ENCODE results near the gene LRRC8D. TPM values are rescaled to one million over a fixed set of nuclear protein-coding genes. Genes with fewer than 3 reads are reported as not detected.

Gene LRRC8D
- total RNA-seq, 4 donors from 2014 or later = 4.7 to 8.5 (median 6.5) TPM

GRCh38 chr1:89827902-89828301 is 7.1 kb downstream of the LRRC8D start:
- no peak overlapping the region for H3K27ac ChIP-seq
- 100% methylated on average over 1 of the region's 1 CpG for WGBS, 2 donors (ENCODE audit: low coverage in 1 of 2)
- no peaks in the 10 kb centered on the region for H3K27me3 ChIP-seq
- H3K4me1 ChIP-seq = peaks cover 0 to 15% (median 0%) of the 10 kb centered on the region in 3 donors
- no peaks in the 10 kb centered on the region for H3K9me3 ChIP-seq
- TF ChIP-seq EP300 (IDR thresholded peaks at IDR 0.05) = no peak
- no peak for TF ChIP-seq POLR2A (IDR thresholded peaks at IDR 0.05)
- TF ChIP-seq POLR2AphosphoS5 (IDR thresholded peaks at IDR 0.05) = no peak
- TF ChIP-seq, protein P1, sequence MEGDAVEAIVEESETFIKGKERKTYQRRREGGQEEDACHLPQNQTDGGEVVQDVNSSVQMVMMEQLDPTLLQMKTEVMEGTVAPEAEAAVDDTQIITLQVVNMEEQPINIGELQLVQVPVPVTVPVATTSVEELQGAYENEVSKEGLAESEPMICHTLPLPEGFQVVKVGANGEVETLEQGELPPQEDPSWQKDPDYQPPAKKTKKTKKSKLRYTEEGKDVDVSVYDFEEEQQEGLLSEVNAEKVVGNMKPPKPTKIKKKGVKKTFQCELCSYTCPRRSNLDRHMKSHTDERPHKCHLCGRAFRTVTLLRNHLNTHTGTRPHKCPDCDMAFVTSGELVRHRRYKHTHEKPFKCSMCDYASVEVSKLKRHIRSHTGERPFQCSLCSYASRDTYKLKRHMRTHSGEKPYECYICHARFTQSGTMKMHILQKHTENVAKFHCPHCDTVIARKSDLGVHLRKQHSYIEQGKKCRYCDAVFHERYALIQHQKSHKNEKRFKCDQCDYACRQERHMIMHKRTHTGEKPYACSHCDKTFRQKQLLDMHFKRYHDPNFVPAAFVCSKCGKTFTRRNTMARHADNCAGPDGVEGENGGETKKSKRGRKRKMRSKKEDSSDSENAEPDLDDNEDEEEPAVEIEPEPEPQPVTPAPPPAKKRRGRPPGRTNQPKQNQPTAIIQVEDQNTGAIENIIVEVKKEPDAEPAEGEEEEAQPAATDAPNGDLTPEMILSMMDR (IDR thresholded peaks at IDR 0.05) = no peak
- no peak overlapping the region for H3K4me3 ChIP-seq
- no peak for ATAC-seq
- H3K36me3 ChIP-seq = no peaks in the 10 kb centered on the region

DNA sequence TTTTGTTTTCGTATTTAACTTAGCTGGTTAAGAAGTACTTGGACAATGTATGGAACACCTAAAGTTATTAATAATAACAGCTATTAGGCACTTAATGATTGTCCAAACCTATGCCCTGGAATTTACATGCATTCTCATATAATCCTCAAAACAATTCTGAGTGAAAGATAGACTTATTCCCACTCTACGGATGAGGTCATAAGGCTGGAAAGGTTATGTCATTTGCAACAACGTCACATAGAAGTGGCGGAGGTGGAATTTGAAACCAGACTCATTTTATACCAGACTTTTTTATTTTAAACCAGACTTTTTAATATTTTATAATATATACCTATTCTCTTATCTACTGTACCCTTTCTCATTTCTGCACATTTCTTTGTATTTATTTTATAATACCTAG is 8.4 kb downstream of the LRRC8D start:
- WGBS, 2 donors (ENCODE audit: low coverage in 1 of 2) = 90 to 91% methylated on average over 4 of the region's 4 CpGs
- no peaks in the 10 kb centered on the region for H3K27me3 ChIP-seq
- no peak for TF ChIP-seq EP300 (IDR thresholded peaks at IDR 0.05)
- H3K4me3 ChIP-seq = no peak overlapping the region
- H3K36me3 ChIP-seq = no peaks in the 10 kb centered on the region
- no peak for ATAC-seq
- no peak overlapping the region for H3K27ac ChIP-seq
- no peaks in the 10 kb centered on the region for H3K9me3 ChIP-seq
- peaks cover 0 to 7% (median 0%) of the 10 kb centered on the region in 3 donors for H3K4me1 ChIP-seq

- Histone ChIP-seq H3K4me3 (no peak overlapping the region), H3K4me1 (peaks cover 0 to 21% (median 0%) of the 10 kb centered on the region in 3 donors), H3K27ac (no peak overlapping the region), H3K9me3 (no peaks in the 10 kb centered on the region), H3K27me3 (no peaks in the 10 kb centered on the region), H3K36me3 (no peaks in the 10 kb centered on the region)
- no peak for TF ChIP-seq POLR2A (IDR thresholded peaks at IDR 0.05)
- TF ChIP-seq, protein P1 (IDR thresholded peaks at IDR 0.05) = no peak
- TF ChIP-seq POLR2AphosphoS5 (IDR thresholded peaks at IDR 0.05) = no peak
- TF ChIP-seq EP300 (IDR thresholded peaks at IDR 0.05) = no peak
- 73 to 78% methylated on average over 4 to 5 of the region's 7 CpGs for WGBS, 2 donors (ENCODE audit: low coverage in 1 of 2)
- no peak for ATAC-seq
These were observed 10.8 kb downstream of the LRRC8D start for GRCh38 chr1:89831462-89832120.

DNA sequence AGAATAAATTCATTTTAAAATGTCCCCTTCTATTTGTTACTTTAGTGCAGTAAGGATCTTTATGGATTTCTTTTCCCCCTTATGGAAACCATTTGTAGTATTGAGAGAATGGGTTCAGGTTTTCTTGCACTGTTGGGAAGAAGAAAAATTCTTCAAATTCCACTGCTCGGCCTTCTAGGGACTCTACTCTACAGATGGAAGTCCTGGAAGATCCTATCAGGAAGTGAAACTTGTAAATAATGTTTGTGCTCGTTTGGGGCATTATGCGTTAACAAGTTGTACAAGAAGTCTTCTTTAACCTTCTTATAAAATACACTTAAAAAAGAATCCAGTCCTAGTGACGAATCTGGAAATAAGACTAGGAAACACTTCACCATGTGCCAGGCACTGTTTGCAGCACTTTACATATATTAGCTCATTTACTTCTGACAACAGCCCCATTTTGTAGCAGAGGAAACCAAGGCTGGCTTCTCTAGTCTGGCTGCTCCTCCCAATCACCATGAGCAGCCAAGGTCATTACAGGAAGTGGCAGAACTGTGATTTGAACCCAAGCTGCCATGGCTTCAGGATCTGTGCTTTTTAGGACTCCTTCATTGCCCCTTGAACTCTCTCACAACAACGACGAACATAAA is 11.8 kb downstream of the LRRC8D start:
- Histone ChIP-seq H3K9me3 (no peaks in the 10 kb centered on the region), H3K4me3 (no peak overlapping the region), H3K27ac (no peak overlapping the region), H3K36me3 (no peaks in the 10 kb centered on the region), H3K27me3 (no peaks in the 10 kb centered on the region), H3K4me1 (peaks cover 0 to 21% (median 0%) of the 10 kb centered on the region in 3 donors)
- TF ChIP-seq, protein P1 (IDR thresholded peaks at IDR 0.05) = no peak
- TF ChIP-seq EP300 (IDR thresholded peaks at IDR 0.05) = no peak
- TF ChIP-seq POLR2AphosphoS5 (IDR thresholded peaks at IDR 0.05) = no peak
- TF ChIP-seq POLR2A (IDR thresholded peaks at IDR 0.05) = no peak
- ATAC-seq = no peak
- WGBS, 2 donors (ENCODE audit: low coverage in 1 of 2) = 74 to 88% methylated on average over 5 of the region's 6 CpGs

DNA sequence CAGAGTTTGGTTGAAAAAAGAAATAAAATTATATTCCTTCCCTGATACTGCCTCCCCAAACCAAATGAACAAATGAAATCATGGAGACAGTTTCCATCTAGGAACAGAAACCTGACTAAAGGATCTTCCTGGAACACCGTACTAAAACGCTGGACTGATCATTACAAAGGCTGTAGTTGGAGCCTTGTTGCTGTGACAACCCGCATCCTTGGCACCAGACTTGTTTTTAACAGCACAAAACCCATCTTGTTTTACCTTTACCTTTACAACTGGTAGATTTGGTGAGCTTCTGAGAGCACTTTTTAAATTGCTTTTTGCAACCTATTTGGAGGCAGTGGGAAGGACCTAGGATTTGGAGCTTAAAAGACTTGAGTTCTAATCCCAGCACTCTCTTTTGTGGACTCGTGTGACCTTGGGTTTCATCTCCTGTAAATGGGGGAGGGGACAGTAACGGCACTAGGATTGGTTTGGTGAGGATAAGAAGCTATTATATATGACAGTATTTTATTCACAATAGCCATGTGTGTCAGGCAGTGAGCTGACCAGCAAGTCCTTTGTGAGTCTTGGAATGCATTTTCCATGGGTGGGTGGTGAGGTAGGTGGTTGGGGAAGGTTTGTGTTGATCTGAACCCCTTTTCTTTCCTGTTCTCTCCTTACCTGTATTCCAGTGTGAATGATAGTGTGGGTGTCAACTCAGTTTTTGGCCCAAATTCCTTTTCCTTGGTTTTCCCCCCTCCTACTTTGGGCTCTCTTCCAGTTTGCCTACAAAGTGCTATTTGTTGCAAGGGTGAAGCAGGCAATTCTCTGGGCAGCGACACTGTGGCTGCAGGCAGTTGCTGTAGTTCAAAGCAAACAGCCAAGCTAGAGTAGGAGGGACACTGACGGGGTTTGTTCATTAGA is 12.6 kb downstream of the LRRC8D start:
- Histone ChIP-seq H3K9me3 (no peaks in the 10 kb centered on the region), H3K27ac (no peak overlapping the region), H3K36me3 (no peaks in the 10 kb centered on the region), H3K27me3 (no peaks in the 10 kb centered on the region), H3K4me1 (peaks cover 0 to 21% (median 0%) of the 10 kb centered on the region in 3 donors), H3K4me3 (no peak overlapping the region)
- TF ChIP-seq POLR2AphosphoS5 (IDR thresholded peaks at IDR 0.05) (no peak), EP300 (IDR thresholded peaks at IDR 0.05) (no peak), POLR2A (IDR thresholded peaks at IDR 0.05) (no peak)
- TF ChIP-seq, protein P1 (IDR thresholded peaks at IDR 0.05) = no peak
- ATAC-seq = no peak
- 56 to 71% methylated on average over 1 to 6 of the region's 7 CpGs for WGBS, 2 donors (ENCODE audit: low coverage in 1 of 2)
